Measurements from ENCODE around the gene TNFRSF6B. TPM values are rescaled to one million over a fixed set of nuclear protein-coding genes. Genes with fewer than 3 reads are reported as not detected.
A peak's percentile ranks its signal among the peaks of the same experiment; 100 is the strongest.
"Not testable (repeated sequence)": the region's sequence is repeated elsewhere in the genome, so short reads cannot be mapped to it uniquely, and the experiment has no call there.

Gene TNFRSF6B
- total RNA-seq, 1 experiment from 2014 or later = not detected

DNA sequence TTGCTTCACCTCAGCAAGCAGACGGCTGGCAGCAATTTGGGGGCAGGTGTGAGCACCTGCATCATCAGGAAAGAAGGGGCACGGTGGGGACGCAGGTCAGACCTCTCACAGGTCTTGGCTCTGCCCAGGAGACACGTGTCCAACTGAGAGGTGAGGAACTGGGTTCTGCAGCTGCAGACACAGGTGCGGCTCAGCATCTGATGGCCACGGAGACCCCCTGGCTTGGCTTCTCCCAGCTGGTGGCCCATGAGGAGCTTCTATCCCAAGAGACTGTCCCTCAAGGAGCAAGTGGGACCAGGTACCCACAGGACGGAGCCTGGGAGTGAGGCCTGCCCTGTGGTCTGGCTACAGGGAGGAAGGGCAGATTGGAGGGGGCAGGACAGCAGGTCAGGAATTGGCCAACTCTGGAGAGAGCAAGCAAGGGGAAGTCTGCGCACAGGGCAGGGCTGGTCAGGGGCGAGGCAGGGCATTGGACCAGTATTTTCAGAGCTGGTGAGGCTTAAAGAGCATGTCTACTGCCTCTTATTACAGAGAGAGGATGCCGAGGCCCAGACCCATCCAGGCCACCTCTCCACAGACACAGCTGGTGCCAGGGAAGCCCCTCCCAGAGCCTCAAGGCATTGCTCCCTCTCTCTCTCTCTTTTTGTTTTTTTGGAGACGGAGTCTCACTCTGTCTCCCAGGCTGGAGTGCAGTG, 47.4 kb upstream of the TNFRSF6B start:
- Histone ChIP-seq H3K4me1 (ENCODE audit: control insufficient read depth, insufficient read depth, low read length) (peaks cover 2% of the 10 kb centered on the region; the same call in 1 of the 2 replicates), H3K9me3 (ENCODE audit: control insufficient read depth, insufficient read depth, low read depth, low read length) (no peaks in the 10 kb centered on the region), H3K36me3 (ENCODE audit: control insufficient read depth, insufficient read depth, low read length) (no peaks in the 10 kb centered on the region), H3K27ac (ENCODE audit: low read length) (no peak overlapping the region), H3K27me3 (ENCODE audit: control insufficient read depth, insufficient read depth, low read length) (no peaks in the 10 kb centered on the region), H3K4me3 (ENCODE audit: low read depth in 2 of 2, low read length in 2 of 2) (no peak overlapping the region)
- no TSS peak for BruUV-seq (replicated peaks)
- in situ Hi-C loops (cut with HindIII; ENCODE audit: low pct_unique_long_range_greater_than_20kb, low sequenced_read_pairs) = no loop called here
- POLR2A ChIA-PET = interaction anchor here (0.5 kb wide), 1 partner anchor 36 kb away, joined by 3 read pairs; no protein-coding TSS in a partner anchor
- CTCF ChIA-PET = no interaction called here
- ATAC-seq (no peak), DNase-seq (ENCODE audit: low read depth, low spot score) (no peak)
- TF ChIP-seq, protein P1, sequence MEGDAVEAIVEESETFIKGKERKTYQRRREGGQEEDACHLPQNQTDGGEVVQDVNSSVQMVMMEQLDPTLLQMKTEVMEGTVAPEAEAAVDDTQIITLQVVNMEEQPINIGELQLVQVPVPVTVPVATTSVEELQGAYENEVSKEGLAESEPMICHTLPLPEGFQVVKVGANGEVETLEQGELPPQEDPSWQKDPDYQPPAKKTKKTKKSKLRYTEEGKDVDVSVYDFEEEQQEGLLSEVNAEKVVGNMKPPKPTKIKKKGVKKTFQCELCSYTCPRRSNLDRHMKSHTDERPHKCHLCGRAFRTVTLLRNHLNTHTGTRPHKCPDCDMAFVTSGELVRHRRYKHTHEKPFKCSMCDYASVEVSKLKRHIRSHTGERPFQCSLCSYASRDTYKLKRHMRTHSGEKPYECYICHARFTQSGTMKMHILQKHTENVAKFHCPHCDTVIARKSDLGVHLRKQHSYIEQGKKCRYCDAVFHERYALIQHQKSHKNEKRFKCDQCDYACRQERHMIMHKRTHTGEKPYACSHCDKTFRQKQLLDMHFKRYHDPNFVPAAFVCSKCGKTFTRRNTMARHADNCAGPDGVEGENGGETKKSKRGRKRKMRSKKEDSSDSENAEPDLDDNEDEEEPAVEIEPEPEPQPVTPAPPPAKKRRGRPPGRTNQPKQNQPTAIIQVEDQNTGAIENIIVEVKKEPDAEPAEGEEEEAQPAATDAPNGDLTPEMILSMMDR (IDR thresholded peaks at IDR 0.05) = no peak
- TF ChIP-seq, protein P2, sequence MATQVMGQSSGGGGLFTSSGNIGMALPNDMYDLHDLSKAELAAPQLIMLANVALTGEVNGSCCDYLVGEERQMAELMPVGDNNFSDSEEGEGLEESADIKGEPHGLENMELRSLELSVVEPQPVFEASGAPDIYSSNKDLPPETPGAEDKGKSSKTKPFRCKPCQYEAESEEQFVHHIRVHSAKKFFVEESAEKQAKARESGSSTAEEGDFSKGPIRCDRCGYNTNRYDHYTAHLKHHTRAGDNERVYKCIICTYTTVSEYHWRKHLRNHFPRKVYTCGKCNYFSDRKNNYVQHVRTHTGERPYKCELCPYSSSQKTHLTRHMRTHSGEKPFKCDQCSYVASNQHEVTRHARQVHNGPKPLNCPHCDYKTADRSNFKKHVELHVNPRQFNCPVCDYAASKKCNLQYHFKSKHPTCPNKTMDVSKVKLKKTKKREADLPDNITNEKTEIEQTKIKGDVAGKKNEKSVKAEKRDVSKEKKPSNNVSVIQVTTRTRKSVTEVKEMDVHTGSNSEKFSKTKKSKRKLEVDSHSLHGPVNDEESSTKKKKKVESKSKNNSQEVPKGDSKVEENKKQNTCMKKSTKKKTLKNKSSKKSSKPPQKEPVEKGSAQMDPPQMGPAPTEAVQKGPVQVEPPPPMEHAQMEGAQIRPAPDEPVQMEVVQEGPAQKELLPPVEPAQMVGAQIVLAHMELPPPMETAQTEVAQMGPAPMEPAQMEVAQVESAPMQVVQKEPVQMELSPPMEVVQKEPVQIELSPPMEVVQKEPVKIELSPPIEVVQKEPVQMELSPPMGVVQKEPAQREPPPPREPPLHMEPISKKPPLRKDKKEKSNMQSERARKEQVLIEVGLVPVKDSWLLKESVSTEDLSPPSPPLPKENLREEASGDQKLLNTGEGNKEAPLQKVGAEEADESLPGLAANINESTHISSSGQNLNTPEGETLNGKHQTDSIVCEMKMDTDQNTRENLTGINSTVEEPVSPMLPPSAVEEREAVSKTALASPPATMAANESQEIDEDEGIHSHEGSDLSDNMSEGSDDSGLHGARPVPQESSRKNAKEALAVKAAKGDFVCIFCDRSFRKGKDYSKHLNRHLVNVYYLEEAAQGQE (IDR thresholded peaks at IDR 0.05; ENCODE audit: insufficient read depth in 1 of 2, low read depth in 2 of 2, low read length in 1 of 2) = no peak
- TF ChIP-seq TCF7L2 (IDR thresholded peaks at IDR 0.05; ENCODE audit: low read depth, low read length) (no peak), POLR2AphosphoS5 (IDR thresholded peaks at IDR 0.05; ENCODE audit: low read depth, low read length) (no peak), SIN3A (IDR thresholded peaks at IDR 0.05; ENCODE audit: borderline replicate concordance, insufficient read depth, low read depth, low read length) (no peak)
- intact Hi-C loops (cut with micrococcal nuclease; ENCODE audit: unreplicated experiment) = no loop called here

DNA sequence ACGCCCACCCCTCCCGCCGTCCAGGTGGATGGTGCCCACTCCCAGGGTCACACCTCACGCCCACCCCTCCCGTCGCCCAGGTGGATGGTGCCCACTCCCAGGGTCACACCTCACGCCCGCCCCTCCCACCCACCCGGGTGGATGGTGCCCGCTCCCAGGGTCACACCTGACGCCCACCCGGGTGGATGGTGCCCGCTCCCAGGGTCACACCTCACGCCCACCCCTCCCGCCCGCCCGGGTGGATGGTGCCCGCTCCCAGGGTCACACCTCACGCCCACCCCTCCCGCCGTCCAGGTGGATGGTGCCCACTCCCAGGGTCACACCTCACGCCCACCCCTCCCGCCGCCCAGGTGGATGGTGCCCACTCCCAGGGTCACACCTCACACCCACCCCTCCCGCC, 46.0 kb upstream of the TNFRSF6B start:
- ATAC-seq; DNase-seq (ENCODE audit: low read depth, low spot score); H3K36me3 ChIP-seq (ENCODE audit: control insufficient read depth, insufficient read depth, low read length); H3K27me3 ChIP-seq (ENCODE audit: control insufficient read depth, insufficient read depth, low read length); H3K9me3 ChIP-seq (ENCODE audit: control insufficient read depth, insufficient read depth, low read depth, low read length); BruUV-seq (replicated peaks); H3K4me1 ChIP-seq (ENCODE audit: control insufficient read depth, insufficient read depth, low read length); intact Hi-C loops (cut with micrococcal nuclease; ENCODE audit: unreplicated experiment); H3K27ac ChIP-seq (ENCODE audit: low read length); in situ Hi-C loops (cut with HindIII; ENCODE audit: low pct_unique_long_range_greater_than_20kb, low sequenced_read_pairs); POLR2A ChIA-PET; H3K4me3 ChIP-seq (ENCODE audit: low read depth in 2 of 2, low read length in 2 of 2): not testable (repeated sequence)
- CTCF ChIA-PET = interaction anchor here (0.6 kb wide), 2 partner anchors 67 to 73 kb away, joined by 3 to 4 read pairs; no protein-coding TSS in a partner anchor

DNA sequence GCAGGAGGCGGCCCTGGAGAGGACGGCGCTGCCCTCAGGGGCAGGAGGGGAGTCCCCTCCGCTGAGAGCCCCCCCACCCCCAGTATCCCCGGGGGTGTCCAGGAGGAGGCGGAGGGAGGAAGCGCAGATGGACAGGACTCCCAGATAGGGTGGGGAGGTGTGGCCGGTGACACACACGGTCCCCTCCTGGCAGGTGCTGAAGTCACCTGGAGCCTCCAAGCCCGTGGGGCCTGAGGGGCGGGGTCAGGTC, 44.6 kb upstream of the TNFRSF6B start:
- in situ Hi-C loops (cut with HindIII; ENCODE audit: low pct_unique_long_range_greater_than_20kb, low sequenced_read_pairs) = no loop called here
- intact Hi-C loops (cut with micrococcal nuclease; ENCODE audit: unreplicated experiment) = no loop called here
- ChIA-PET CTCF (interaction anchor here (1.0 kb wide), 1 partner anchor 10 kb away, joined by 5 read pairs; no protein-coding TSS in a partner anchor), POLR2A (no interaction called here)
- no peaks in the 10 kb centered on the region for H3K27me3 ChIP-seq (ENCODE audit: control insufficient read depth, insufficient read depth, low read length)
- TF ChIP-seq, protein P1 (IDR thresholded peaks at IDR 0.05) = no peak
- TF ChIP-seq POLR2AphosphoS5 (IDR thresholded peaks at IDR 0.05; ENCODE audit: low read depth, low read length) (no peak), SIN3A (IDR thresholded peaks at IDR 0.05; ENCODE audit: borderline replicate concordance, insufficient read depth, low read depth, low read length) (no peak)
- TF ChIP-seq, protein P2 (IDR thresholded peaks at IDR 0.05; ENCODE audit: insufficient read depth in 1 of 2, low read depth in 2 of 2, low read length in 1 of 2) = 0 out of 4 replicates have a peak, but pooled peaks of 1 of the 2 experiments have one; percentile 9
- peak; percentile 23; the same call in 1 of the 2 replicates for ATAC-seq
- H3K36me3 ChIP-seq (ENCODE audit: control insufficient read depth, insufficient read depth, low read length) = no peaks in the 10 kb centered on the region
- H3K9me3 ChIP-seq (ENCODE audit: control insufficient read depth, insufficient read depth, low read depth, low read length) = no peaks in the 10 kb centered on the region
- no TSS peak for BruUV-seq (replicated peaks)
- H3K4me3 ChIP-seq (ENCODE audit: low read depth in 2 of 2, low read length in 2 of 2) = peak overlapping the region; percentile 51 to 60
- H3K4me1 ChIP-seq (ENCODE audit: control insufficient read depth, insufficient read depth, low read length) = peaks cover 2% of the 10 kb centered on the region; the same call in 1 of the 2 replicates
- no peak for DNase-seq (ENCODE audit: low read depth, low spot score)
- no peak overlapping the region for H3K27ac ChIP-seq (ENCODE audit: low read length)

Data from Panc1 (cell line).